GM18951 (cell line): Measurements from ENCODE around the gene HHAT.

Source experiments
- POLR2A ChIP-seq: IDR thresholded peaks from 4 replicates; pipeline ENCODE4 v1.6.1; 2011; ENCODE audit warnings: mild to moderate bottlenecking; ENCODE audit not compliant: insufficient read length, insufficient read depth; ENCODE audit errors: extremely low read depth
- in situ Hi-C: fragments of 300-500 bp; cut with MboI; formaldehyde crosslinking; loops from one replicate; pipeline ENCODE4 v1.12.0; 2022; ENCODE audit warnings: low sequenced_read_pairs, mixed read lengths, inconsistent platforms; ENCODE audit not compliant: unreplicated experiment

The HHAT gene

DNA sequence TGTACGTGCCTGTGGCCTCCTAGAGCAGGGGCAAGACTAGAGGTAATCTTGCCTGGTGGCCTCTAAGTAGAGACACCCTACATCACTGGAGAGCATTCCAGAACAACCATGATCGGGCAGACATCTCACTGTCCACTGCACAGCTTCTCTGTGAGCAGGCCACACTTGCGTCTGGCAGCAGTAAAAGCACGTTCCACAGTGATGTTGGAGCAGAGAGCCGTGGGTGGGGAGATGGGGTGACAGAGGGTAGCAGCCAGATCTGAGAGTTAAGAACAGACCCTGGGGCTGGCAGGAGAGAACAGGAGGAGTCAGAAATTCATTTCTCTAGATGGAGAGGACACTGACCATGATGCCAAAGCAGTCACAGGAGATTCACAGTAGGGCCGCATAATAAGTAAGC is 293.0 kb downstream of the HHAT start:
- TF ChIP-seq POLR2A, result no peak
- in situ Hi-C loops, result no loop called here

DNA sequence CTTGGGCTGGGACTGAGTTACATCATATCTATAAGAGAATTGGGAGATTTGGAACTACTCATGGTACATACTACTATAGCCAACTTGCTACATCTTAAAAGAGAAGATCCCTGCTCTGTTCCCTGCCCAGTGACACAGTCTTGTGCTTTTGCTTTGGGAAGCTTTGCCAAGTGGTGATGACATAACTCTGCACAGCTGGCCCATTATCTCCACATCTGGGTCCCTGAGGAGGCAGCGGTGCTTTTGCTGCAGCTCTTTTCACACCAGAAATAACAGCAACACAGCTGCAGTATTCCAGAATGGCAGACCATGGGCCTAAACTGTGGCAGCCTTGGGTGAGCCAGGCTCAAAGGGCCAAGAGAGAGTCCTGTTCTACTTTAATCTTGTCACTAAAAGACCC is 296.0 kb downstream of the HHAT start:
- in situ Hi-C loops, result no loop called here
- TF ChIP-seq POLR2A, result no peak

- in situ Hi-C loops, result no loop called here
- no peak for TF ChIP-seq POLR2A
These were observed 297.0 kb downstream of the HHAT start for GRCh38 chr1:210625715-210626114.

DNA sequence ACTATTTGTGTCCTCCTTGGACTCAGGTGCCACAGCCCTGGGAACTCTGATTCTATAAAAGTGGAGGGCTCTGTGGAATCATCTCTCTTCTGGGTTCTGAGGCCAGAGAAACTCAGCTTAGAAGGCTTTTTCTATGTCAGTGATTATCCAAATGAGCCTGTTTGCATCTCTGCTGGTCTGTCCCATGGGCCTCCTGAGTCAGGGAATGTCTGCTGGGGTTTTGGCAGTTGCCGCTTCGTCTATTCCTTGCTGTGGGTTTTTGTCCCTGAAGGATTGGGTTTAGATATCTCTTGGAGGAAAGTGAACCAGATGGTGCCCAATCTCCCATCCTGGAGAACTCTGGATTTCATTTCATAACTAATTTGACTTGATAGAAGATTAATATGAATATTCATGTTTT is 297.6 kb downstream of the HHAT start:
- in situ Hi-C loops, result no loop called here
- no peak for TF ChIP-seq POLR2A

DNA sequence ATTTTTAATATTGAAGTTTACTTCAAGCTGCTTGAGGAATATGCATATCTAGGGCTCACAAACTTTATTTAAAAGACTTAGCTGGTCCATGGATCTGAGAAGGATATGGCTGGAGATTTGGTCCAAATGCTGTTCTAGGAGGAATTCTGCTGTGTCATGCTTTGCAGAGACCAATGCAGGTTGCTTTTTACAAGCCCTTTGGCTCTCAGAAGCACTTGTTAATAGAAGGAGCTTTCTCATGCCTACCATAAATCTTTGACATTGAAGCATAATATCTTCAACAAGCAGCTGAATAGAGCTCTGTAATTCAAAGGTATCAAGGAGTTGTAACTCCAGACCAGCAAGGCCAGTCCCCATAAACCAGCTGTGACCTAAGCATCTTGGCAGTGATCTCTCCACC is 299.1 kb downstream of the HHAT start:
- in situ Hi-C loops, result no loop called here
- no peak for TF ChIP-seq POLR2A

- no peak for TF ChIP-seq POLR2A
- in situ Hi-C loops, result no loop called here
These were observed 300.6 kb downstream of the HHAT start for GRCh38 chr1:210629276-210629675.

DNA sequence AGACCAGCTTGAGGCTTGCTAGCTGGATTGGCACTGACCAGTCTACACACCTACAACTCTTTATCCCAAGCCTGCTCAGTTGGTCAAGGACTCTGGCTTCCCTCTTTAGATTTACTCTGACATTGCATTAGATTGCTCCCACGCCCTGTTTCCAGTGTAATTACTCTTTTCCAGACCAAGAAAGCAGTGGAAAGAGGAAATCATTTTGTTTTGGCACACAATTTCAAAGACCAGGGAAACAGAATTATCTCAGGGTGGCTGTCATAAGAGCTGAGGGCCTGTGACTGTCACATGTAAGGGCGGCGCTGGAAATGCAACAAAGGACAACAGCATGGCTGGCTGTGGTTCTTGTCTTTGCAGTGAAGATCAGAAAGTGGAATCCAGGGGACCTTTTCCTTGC is 302.7 kb downstream of the HHAT start:
- in situ Hi-C loops, result no loop called here
- TF ChIP-seq POLR2A, result no peak

DNA sequence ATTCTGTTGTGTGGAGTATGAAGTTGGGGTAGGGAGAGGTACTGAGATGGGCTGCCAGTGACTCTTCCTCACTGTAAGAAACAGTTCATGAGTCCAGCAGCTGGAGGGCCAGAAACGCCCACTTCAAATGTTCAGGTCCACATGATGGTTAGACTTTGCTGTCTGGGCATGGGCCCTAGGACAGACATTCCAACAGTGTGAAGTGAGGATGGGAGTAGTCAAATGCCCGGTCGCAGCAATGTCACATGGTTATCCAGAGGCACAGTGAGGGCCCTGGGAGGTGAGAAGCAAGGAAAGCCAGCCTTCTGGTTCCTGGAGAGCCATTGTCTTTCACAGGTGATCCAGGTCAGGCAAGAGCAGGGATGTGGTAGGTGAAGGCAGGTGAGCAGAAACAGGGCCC is 304.4 kb downstream of the HHAT start:
- in situ Hi-C loops, result no loop called here
- TF ChIP-seq POLR2A, result no peak

- in situ Hi-C loops, result no loop called here
- TF ChIP-seq POLR2A, result no peak
These were observed 304.9 kb downstream of the HHAT start for GRCh38 chr1:210633636-210634035.

- in situ Hi-C loops, result no loop called here
These were observed 306.4 kb downstream of the HHAT start for GRCh38 chr1:210635108-210635507.

GRCh38 chr1:210641582-210641981 is 312.9 kb downstream of the HHAT start:
- TF ChIP-seq POLR2A, result no peak
- in situ Hi-C loops, result no loop called here

More at GRCh38 chr1:210635108-210635507, 306.4 kb downstream of the HHAT start:
- no peak for TF ChIP-seq POLR2A

DNA sequence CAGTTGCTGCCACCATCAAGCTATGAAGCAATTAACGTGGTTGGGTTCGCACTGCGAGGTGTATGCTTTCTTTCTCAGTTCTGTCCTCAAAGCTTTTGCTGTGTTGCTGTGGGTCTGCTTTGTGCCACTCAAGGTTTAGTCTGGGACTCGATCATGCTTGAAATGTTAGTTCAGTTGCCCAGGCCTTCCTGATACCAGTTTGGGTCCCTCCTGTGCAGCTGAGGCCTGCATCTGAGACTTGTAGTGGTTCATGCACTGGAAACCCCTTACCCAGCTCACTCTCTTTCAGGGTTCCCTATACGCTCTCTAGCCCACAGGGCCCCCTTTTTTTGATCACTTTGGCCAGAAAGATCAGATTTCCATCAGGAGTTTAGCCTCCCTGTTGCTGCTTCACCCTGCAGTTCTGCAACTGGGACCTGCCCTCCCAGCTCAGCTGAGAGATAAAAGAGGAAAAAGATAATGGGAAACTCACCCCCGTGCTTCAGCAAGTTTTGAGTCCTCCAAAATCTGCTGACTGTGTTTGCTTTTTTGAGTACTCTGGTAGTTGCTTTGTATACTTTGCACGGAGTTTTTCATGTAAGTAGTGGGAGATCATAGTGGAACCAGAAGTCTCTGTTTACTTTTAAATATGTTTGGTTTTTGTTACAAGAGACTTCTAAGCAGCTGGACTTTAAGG is 317.0 kb downstream of the HHAT start:
- in situ Hi-C loops, result no loop called here
- TF ChIP-seq POLR2A, result no peak

DNA sequence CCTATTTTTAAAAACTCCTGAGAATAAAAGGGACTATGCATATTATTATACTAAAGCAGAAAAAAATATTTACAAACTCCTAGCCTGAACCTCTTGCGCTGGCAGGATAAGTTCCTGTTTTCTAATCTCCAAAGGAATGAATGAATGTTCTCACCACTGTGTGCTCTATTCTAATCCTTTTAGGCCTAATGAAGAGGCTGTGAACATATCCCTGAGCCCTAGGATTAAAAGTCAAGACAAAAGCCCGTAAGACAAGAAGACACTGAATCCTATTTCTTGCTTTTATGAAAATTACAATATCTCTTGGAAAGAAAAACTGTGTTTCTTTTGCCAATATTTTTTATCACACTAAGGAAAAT is 317.5 kb downstream of the HHAT start:
- in situ Hi-C loops, result no loop called here
- no peak for TF ChIP-seq POLR2A

DNA sequence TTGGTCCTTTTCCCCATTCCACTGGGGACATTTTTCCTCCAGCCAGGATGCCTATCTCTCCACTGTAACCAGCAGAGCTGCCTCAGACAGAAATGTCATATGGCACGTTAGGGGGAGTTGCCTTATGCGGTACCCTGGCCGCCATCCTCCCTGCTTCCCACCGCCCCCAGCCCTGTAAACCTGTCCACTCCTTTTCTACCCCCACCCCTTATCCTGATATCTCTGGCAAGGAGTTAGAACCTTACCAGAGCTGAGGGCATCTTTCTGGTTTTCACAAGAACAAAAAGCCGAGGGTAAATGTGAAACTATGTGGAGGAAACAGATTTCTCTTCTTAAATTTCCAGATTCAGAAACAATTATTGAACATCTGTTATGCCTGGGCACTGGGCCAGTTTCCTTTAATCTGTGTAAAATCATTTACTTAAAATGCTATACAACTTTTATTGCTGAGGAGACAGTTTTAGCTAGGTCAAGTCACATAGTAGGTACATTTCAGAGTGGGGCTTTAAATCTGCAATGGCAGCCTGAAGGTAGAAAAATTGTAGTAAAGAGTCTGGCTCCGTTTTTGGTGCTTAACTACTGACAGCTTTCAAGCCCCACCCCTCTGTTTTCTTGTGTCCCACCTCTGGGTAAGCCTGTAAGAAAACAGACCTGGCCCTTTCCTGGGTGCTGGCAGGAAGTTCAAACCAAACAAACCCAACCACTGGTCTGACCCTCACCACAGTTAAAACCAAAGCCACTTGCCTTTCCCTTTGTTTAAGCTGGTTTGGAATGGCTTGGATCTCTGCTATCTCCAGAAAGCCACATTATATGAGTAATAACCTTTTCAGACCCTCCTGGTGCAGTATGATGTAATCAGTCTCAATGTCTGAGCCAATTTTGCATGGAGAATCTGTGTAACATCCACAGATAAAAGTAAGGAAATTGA is 319.0 kb downstream of the HHAT start:
- in situ Hi-C loops, result no loop called here
- TF ChIP-seq POLR2A, result no peak
